Breast epithelium (tissue), 3 donors: ENCODE measurements around the gene SPIN4.

Experiments used
- CTCF ChIP-seq, 3 donors: fragments of 450-650 bp; IDR thresholded peaks; one replicate each; pipeline ENCODE4 v1.5.1; 2016 to 2017; ENCODE audit warnings: antibody characterized with exemption in 3 of 3, mild to moderate bottlenecking in 3 of 3, moderate library complexity in 3 of 3
- POLR2A ChIP-seq: fragments of 450-650 bp; IDR thresholded peaks from one replicate; pipeline ENCODE4 v1.6.1; 2016; ENCODE audit warnings: antibody characterized with exemption, mild to moderate bottlenecking, moderate library complexity

GRCh38 chrX:63327788-63328187 is 23.3 kb downstream of the SPIN4 start:
- TF ChIP-seq CTCF (IDR thresholded peaks at IDR 0.05) = no peak
- TF ChIP-seq POLR2A = no peak
